HG03135 (cell line): ENCODE measurements around the gene CDRT4.
"Not testable (repeated sequence)": the region's sequence is repeated elsewhere in the genome, so short reads cannot be mapped to it uniquely, and the experiment has no call there.

Source experiments
- ATAC-seq: cut with Tn5 transposase; IDR thresholded peaks from one replicate; pipeline ENCODE4 v1.9.1; 2021; ENCODE audit warnings: mild to moderate bottlenecking, moderate library complexity; ENCODE audit not compliant: unreplicated experiment

CDRT4 gene

DNA sequence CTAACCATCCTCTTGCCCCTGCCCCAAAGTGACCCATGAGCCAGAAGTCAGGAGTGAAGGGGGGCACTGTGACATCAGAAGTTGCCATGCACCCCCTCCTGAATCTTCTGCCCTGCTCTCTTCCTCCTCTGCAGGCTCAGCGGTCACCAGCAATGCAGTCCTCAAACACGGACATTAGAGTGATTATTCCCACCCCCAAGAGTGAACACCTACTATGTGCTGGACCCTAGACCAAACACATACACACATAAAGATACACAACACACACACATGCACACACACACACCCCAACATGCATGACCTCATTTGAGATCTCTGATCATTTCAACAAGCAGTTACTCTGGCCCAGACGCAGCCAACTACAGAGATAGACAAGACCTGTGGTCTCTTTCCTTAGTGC is at the start of gene CDRT4:
TSS of gene CDRT4 (minus strand) at position 30 of the 400 bp plus-strand sequence. CDS start 27,383 bp downstream, outside the sequence.
- no peak for ATAC-seq

DNA sequence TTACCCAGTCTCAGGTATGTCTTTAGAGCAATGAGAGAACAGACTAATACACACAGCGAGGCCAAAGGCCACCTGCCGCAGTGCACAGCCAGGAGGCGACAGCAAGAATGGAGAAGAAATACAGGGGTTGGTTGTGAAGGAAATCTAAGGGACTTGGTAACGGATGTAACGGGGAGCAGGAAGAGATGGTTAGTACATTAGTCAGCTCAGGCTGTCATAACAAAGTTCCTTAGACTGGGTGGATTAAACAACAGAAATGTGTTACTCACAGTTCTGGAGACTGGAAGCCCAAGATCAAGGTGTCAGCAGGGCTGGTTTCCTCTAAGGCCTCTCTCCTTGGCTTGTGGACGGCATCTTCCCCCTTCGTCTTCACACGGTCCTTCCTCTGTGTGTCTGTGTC is 48.7 kb upstream of the CDRT4 start:
- ATAC-seq: no peak

- ATAC-seq: no peak
Measured at GRCh38 chr17:15514469-15514868, 47.0 kb upstream of the CDRT4 start.

- no peak for ATAC-seq
Measured at GRCh38 chr17:15513856-15514459, 46.5 kb upstream of the CDRT4 start.

DNA sequence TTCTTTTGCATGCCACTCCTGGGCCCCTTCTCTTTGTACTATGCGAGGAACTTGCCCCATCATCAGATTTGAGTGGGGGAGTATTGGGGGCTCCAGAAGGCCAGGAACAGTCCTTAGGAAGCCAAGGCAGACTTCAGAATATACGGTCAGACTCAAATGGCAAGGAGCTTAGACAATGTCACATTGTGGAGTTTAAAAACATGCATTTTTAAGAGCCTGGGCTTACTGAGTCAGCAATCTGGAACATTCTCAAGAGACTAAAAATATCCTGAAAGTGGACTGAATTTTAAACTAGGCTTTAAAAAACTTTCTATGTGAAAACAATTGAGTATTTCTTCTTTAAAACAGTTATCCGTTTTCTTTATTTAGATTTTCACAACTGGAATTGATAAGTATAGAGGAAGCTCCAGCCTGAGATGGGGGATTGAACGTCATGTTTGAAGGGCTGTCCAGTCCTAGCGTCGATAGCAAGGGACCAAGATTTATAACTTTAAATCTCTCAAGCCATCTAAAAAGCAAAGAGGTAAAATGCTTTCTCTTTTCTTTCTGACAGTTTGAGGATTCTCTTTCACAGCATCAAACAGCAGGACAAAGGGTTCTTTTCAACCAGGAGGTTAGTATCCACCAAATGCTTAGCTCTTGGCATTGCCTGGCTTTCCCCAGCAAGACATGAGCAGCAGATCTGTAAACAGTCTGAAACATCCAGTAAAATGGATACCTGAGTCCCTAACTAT is 45.8 kb upstream of the CDRT4 start:
- ATAC-seq: no peak

- no peak for ATAC-seq
Measured at GRCh38 chr17:15512071-15512709, 44.8 kb upstream of the CDRT4 start.

DNA sequence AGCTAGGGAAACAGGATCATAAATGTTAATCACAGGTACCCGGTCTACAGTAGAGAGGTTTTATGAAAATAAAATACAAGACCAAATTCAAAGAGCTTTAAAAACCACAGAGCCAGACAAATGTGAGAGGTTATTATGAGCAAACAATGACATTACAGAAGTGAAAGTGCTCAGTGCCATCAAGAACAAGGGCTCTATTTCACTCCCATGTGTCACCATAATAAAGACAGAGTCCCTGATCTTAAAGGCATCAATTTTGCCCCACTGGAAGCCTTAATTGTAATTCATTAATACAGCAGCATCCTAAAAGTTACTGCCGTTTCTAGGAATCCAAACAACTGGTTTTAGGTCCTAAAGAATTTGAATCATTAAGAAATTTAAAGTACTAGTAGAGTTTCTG is 43.7 kb upstream of the CDRT4 start:
- no peak for ATAC-seq

- ATAC-seq: no peak
Measured at GRCh38 chr17:15510361-15510760, 42.9 kb upstream of the CDRT4 start.

DNA sequence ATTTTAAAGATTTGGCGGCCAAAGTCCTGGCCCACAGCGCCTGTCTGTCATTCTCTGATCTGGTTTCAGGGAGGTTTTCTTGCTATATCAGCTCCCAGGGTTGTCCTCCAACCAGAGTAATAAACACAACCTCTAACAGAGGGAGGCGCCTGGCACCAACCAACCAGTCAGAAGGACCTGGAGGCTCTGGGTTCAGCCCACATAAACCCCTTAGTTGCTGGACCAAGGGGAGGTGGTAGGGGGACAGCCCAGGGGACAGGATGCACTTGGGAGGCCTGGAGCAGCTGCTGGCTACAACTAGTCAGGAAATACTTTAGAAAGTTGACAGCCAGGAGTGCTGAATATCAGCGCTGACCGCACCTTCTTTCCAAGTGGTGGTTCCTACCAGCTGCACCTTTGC is 41.7 kb upstream of the CDRT4 start:
- no peak for ATAC-seq

DNA sequence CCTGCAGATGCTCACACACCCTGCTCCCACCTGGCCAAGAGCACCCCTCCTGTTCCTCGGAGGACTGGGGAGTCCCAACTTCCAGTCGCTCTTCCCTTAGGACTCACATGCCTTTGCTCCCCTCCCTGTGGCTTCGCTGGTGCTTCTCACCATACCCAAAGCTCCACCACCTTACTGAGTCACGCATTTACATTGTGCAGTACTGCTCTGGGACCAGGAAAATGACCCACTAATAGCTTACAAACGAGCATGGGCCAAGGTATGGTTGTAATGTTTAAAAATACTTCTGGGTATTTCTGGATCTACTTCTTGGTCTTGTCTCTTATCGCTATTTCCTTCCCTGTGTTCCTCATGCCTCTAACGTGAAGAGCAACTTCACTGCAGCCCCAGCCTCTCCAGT is 41.0 kb upstream of the CDRT4 start:
- ATAC-seq: no peak

- ATAC-seq: no peak
Measured at GRCh38 chr17:15507896-15508295, 40.5 kb upstream of the CDRT4 start.

DNA sequence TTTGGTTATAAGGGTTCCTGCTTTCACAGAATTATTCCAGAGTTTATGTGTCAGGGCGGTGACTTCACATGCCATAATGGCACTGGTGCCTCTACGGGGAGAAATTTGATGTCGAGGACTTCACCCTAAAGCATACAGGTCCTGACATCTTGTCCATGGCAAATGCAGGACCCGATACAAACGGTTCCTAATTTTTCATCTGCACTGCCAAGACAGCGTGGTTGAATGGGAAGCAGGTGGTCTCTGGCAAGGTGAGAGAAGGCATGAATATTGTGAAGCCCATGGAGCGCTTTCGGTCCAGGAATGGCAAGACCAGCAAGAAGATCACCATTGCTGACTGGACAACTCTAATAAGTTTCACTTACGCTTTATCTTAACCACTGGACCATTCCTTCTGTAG is 39.6 kb upstream of the CDRT4 start:
- ATAC-seq: no peak

DNA sequence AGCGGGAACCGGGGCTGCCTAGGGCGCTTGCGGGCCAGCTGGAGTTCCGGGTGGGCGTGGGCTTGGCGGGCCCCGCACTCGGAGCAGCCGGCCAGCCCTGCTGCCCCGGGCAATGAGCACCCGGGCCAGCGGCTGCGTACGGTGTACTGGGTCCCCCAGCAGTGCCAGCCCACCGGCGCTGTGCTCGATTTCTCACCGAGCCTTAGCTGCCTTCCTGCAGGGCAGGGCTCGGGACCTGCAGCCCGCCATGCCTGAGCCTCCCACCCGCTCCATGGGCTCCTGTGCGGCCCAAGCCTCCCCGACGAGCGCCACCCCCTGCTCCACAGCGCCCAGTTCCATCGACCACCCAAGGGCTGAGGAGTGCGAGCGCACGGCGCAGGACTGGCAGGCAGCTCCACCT is 38.3 kb upstream of the CDRT4 start:
- ATAC-seq: not testable (repeated sequence)

GRCh38 chr17:15503731-15504130 is 36.3 kb upstream of the CDRT4 start:
- ATAC-seq: no peak

- peak; percentile 87 for ATAC-seq
Measured at GRCh38 chr17:15502369-15503112, 35.1 kb upstream of the CDRT4 start.

DNA sequence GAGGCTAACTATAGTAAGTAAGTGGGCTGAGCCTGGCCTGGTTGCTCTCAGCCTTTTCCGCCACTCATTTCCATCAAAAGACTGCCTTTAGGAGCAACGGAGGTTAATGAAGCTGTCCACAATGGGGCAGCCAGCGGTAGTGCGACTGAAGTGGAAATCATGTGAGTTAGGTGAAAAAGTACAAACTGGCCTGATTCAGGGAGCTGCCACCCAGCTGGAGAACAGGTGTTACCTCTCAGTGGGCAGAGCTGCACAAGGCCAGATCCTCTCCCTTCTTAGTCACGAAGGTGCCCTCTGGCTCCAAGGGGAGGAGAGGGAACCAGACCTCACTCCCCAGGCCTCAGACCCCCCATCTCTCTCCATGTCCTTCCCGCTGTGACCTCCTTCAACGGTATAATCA is 34.4 kb upstream of the CDRT4 start:
- no peak for ATAC-seq

DNA sequence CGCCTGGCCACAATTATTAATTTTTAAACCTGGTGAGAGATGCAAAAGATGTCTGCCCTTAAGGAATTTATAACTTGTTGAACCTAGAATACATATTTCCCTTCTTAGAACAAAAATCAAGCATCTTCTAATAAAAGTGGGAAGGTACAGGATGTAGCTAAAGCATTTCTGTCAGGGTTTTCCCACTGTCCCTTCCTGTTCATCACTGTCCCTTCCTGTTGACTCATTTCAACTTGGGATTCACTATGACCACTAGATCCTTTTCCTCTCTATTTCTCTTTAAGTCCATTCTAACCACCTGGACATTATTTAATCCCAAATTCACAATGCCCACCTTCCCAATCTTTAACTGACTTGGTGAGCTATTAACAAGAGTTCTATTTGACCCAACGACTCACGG is 33.9 kb upstream of the CDRT4 start:
- ATAC-seq: no peak

GRCh38 chr17:15498107-15498506 is 30.7 kb upstream of the CDRT4 start:
- ATAC-seq: no peak

DNA sequence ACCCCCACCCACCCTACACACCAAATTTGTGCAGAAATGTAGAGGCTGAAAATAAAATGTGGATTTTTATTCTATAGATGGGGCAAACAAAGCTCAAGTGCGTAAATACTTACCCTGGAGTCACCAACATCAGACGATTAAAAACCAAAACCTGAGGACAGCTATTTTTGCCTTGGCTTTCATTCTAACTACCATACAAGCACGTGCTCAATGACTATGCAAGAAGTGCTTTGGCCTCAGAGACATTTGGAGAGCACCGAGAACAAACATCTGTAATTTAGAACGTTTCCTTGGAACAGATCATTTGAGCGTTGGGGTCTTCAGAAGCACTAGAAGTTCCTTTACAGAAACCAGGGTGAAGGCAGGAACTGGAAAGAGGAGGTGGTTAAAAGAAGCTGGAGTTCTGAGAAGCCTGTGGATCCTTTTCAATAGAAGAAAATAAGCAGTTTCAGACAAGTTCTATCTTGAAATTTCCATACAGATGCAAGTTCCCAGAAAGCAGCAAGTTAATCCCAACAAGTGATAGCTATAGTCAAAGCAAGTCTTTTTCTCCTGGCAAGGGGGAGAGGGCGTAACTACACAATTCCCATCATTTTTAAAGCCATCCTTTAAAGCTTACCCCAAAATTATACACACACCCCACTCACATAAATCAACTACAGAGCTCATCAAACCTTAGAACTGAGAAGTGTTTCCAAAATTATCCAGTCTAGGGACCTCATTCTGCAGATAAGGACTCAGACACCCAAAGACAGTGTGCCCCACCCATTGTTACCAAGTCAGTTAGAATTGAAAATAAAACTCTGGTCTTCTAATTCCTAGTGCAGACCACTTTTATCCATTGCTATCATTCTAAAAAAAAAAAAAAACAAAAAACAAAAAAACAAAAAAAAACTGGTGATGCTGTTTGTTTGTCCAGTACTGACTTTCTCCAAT is 29.6 kb upstream of the CDRT4 start:
- no peak for ATAC-seq

- ATAC-seq: no peak
Measured at GRCh38 chr17:15494821-15495220, 27.4 kb upstream of the CDRT4 start.

- no peak for ATAC-seq
Measured at GRCh38 chr17:15493693-15494035, 26.2 kb upstream of the CDRT4 start.
